Measurements from ENCODE around the gene NINJ2.
"Not testable (repeated sequence)": the region's sequence is repeated elsewhere in the genome, so short reads cannot be mapped to it uniquely, and the experiment has no call there.

The NINJ2 gene, protein sequence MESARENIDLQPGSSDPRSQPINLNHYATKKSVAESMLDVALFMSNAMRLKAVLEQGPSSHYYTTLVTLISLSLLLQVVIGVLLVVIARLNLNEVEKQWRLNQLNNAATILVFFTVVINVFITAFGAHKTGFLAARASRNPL

DNA sequence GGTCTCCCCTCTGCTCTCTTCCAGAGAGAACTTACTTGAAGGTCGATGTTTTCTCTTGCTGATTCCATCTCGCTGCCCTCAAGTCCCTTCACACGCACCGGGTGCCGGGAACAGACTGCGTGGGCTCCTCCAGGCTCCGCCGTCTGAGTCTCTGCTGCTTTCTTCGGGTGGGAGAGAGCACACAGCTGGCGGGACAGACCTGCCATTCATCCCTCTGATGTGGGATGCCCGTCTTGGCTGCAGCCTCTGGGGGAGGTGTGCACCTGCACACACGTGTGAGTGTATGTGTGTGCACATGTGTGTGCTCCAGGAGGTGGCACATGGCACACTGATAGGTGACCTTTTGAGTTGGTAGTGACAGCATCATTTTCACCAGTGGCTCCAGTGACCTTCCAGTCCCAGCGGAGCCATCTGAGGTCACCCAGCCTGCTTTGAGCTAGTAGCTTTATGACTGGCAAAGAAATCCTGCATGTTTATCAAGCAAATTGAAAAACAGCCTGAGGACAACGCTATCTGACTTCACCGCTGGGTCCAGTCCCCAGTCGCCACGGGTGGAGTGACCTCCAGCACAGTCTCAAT, at the start of gene NINJ2:
Gene NINJ2 (minus strand): TSS at position 153 of the 579 bp plus-strand sequence. CDS start 85 bp downstream, at position 68.
- no peak for DNase-seq (ENCODE audit: low read depth, low spot score)

DNA sequence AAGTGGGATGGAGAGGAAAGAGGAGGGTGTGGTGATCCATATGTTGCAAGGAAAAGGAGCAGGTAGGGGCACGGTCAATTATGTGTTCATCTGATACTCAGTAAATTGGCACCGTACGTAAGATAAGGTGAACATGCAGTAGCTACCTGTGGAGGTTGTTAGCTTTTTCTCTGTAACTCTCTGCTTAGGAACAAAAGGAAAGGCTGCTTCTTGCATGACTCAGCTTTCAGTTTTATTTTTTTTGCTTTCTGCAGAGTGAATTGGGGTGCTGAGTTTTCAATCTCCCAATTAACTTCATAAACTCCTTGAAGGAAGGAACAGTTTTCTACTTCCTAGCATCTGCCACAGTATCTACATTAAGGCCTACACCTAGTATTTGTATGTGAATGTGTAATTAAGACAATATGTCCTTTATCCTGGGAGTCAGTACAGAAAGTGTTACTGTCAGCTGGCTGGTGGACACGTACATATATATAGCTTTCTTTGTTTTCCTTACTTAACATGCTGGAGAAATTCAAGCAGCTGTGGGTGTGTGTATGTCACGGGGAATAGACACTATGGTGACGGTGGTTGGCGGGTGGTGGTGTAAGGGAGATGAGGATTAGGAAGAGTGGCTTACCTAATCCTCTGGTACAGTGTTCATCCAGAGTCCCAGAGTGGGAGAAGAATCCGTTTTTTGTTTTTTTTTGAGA, 49.1 kb upstream of the NINJ2 start:
- no peak for DNase-seq (ENCODE audit: low read depth, low spot score)

DNA sequence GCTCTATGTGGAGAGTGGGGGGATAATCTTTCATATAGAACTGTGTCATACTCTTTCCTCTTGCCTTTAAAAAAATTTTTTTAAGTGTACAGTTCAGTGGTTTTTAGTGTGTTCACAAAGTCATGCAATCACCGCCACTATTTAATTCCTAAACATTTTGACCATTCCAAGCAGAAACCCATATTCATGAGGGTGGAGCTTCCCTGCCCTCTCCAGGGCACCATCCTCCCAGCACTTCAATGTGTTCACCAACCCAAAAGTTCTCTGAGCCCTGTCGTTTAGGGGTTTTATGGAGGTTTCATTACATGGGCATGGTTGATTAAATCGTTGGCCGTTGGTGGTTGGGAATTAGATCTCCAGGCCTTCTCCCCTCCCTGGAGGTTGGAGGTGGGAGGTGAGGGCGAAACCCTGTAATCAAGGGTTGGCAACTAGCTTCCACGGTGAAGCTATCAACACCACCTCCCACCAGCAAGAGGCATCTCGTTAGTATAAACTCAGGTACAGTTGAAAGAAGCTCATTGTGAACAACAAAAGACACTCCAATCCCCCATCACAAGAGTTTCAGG, 46.3 kb upstream of the NINJ2 start:
- no peak for DNase-seq (ENCODE audit: low read depth, low spot score)

DNA sequence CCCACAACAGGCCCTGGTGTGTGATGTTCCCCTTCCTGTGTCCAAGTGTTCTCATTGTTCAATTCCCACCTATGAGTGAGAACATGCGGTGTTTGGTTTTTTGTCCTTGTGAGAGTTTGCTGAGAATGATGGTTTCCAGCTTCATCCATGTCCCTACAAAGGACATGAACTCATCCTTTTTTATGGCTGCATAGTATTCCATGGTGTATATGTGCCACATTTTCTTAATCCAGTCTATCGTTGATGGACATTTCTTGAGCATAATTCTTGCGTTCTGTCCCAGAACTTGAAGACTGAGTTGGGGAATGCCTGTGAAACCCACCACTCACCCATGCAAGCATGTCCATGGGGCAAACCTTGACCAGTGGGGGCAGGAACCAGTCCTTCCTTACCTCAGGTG, 44.8 kb upstream of the NINJ2 start:
- DNase-seq (ENCODE audit: low read depth, low spot score) = not testable (repeated sequence)

DNA sequence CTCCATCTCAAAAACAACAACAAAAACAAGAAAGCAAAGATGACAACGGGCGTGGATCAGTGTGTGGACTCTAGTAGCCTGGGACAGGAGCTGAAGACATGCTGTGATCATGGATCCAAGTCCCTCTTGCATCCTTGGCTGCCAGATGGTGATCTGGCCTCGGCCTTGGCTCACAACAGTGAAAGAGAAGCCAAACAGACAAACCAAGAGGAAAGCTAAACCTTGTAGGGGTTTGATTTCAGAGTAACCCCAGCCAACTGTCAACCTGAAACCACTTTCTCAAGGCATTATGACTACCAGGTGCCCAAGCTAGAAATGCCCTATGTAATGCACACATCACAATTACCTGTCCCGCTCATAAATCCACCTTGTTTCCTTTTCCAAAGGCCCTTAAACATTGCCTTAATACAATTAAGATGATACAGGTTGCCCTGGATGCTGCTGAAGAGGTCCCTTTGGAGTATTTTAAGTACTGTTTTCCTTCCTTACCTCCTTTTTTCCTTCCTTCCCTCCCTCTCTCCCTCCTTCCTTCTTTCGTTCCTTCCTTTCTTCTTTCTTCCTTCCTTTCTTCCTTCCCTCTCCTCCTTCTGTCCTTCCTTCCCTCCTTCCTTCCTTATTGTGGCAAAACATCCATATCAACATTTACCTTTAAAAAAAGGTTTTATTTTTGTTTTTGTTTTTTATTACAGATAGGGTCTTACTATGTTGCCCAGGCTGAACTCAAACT, 41.4 kb upstream of the NINJ2 start:
- no peak for DNase-seq (ENCODE audit: low read depth, low spot score)

DNA sequence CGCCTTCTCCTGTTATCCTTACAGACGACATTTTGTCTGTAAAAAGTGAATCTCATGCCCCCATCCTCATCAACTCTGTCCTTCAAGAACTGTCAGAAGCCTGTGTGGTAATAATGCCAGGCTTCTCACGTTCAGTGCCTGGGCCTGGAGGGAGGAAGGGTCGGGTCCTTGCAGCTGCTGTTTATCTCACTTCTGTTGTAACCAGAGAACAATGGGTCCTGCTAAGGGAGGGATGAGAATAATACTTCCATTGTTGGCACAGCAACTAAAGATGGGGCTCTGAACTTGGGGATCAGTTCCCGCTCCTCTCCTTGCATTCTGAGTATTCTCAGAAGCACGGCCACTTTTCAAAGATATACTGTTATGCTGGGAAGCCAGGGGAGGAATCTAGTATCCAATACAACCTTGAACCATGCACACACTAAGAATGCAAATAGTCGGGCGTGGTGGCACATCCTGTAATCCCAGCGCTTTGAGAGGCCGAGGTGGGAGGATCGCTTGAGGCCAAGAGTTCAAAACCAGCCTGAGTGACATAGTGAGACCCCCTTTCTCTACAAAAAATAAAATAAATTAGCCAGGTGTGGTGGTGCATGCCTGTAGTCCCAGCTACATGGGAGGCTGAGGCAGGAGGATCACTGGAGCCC, 38.8 kb upstream of the NINJ2 start:
- no peak for DNase-seq (ENCODE audit: low read depth, low spot score)

DNA sequence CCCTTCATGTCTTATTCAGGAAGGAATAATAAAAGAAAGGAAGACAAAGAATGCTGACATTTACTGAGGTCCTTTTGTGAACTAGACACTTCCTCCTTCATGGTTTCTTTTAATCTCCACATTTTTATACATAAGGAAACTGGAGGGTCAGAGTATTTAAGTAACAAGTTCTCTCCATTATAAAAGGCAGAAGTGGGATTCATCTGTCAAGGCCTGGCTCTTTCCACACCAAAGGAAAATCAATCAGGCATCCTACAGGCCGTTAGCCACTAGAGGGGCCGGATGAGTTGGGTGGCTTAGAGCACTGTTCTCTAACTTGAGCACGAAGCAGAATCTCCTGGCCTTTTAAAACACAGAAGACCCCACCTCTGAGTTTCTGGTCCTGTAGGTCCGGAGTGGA, 36.8 kb upstream of the NINJ2 start:
- no peak for DNase-seq (ENCODE audit: low read depth, low spot score)

DNA sequence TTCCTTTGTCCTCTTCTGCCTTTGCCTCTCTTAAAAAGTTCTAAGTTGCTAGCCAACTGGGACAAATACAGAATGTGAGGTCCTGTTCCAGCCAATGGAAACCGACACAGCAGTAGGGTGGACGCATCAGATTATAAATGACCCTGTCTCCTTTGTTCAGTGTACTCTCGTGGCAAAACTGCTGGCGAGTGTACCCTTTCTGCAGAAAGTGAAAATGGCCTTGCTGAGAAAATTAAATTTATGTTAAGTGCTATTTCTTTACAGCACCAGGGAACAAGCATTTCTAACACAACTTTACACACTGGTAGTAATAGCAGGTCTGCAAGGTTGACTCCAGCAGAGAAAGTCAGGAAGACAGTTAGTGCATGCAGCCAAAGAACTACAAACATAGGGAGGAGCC, 35.0 kb upstream of the NINJ2 start:
- not testable (repeated sequence) for DNase-seq (ENCODE audit: low read depth, low spot score)

DNA sequence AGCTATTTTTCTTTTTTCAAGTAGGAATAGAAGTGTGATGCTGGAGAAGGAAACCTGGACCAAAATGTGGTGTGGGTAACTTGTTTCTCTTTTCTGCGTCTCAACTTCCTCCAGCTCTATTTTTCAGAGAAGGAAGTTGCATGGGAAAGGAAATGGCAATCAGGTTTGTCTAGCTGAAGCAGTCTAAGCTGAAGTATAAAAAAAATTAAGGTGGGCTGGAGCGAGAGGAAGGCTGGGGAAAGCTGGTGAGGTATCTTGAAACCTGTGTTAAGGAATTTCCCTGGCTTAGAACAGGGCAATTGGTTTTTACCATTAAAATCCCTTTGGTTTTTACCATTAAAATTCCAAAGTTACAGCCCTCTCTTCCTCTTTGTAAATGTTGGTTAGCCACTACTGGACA, 34.2 kb upstream of the NINJ2 start:
- no peak for DNase-seq (ENCODE audit: low read depth, low spot score)

DNA sequence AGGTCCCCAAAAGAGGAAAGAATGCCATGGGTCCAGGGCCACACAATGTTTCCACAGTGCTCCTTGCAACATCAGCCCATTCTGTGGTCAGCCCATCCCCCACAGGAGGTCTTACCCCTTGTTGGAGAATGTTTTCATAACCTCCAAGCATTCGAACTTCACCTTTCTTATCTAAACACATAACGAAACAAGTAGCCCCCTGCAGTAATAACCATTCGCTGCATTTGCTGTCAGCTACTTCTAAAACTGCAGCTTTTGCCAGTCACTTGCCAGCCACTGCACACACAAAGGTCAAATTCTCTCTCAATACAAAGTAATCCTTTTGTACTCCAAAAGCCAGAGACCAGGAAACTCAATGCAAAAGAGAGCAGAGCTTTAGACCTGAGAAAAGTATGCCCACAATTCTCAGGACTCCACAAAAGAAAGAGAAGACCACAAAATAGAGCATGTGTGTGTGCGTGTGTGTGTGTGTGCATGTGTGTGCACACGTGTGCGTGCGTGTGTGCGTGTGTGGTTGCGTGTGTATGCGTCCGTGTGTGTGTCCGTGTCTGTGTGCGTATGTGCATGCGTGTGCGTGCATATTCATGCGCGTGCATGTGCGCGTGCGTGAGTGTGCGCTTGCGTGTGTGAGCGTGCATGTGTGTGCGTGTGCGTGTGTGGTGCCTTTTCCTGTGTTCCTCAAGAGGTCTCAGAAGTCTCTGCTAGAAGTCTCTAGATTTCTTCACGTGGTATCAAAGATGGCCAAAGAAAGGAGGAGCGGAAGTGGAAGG, 31.7 kb upstream of the NINJ2 start:
- no peak for DNase-seq (ENCODE audit: low read depth, low spot score)

DNA sequence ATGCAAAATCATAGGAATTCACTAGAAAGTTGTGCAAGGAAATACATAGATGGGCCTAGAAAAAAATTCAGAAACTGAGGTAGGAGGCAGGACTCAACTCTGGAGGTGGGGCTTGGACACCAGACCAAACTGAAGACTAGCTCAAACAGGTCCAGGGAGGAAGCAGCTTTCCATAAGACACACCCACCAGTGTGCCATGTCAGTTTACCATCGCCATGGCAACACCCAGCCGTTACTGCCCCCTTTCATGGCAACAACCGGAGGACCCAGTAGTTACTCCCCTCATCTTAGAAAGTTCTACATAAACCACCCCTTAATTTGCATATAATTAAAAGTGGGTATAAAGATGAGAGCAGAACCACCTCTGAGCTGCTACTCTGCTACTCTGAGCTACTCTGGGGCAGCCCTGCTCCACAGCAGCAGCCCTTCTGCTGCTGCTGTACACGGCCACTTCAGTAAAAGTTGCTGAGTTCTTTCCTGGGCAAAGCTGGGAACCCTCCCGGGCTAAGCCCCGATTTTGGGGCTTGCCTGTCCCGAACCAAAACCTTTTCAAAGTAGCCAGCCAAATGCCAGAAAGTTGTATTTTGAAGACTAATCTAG, 30.8 kb upstream of the NINJ2 start:
- DNase-seq (ENCODE audit: low read depth, low spot score) = no peak

DNA sequence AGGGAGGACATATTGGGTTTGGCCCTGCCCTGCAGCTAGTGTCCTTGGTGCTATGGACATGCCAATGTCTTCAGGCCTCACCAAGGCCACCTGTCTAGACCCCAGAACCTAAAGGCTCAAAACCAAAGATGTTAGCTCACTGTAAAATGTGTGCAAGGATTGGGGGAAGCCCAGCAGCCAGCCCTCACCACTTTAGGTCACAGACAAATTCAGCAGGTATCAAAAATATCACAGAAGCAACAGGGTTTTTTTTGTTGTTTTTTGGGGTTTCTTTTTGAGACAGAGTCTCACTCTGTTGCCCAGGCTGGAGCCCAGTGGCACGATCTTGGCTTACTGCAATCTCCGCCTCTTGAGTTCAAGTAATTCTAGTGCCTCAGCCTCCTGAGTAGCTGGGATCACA, 29.0 kb upstream of the NINJ2 start:
- no peak for DNase-seq (ENCODE audit: low read depth, low spot score)

DNA sequence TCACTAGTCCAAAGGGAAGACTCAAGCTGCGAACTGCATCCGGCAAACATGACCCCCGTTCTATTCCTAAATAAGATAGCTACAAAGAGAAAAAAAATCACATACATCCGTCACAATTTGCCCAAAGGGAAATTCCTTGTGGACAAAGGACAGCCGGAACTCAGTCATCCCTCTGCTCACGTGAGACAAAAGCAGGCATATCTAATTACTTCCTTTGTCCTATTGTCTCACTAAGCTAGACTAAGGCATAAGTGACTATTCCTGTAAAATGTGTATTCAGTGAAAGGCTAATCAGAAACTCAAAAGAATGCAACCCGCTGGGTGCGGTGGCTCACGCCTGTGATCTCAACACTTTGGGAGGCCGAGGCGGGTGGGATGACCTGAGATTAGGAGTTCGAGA, 27.2 kb upstream of the NINJ2 start:
- DNase-seq (ENCODE audit: low read depth, low spot score) = no peak

DNA sequence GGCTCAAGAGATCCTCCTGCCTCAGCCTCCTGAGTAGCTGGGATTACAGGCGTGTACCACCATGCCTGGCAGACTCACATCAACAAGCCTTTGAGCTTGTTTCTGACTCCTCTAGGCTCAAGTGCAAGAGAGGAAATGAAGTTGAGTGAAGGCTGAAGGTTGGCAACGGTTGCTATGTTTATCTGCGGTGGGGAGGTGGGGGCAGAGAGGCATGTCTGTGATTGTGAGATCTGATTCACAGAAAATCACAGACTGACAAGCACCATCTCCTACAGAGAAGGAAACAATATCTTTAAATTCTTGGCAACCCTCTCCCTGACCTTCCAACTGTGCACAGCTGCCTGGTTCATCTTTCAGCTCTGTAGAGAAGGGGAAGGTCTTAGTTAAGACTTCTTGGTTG, 22.1 kb upstream of the NINJ2 start:
- peak; percentile 86 for DNase-seq (ENCODE audit: low read depth, low spot score)

DNA sequence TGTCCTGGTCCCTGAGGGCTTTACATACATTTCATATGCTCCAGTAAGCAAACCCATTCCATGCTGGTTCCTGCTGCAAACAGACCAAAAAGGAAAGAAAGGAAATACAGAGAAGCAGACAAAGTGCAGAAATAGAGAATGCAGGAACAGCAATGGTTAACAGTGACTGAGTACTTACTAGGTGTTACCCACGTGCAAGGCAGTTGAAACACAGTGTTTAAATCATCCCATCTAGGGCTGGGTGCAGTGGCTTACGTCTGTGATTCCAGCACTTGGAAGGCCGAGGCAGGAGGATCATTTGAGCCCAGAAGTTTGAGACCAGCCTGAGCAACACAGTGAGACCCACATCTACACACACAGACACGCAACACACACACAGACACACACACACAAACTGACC, 21.2 kb upstream of the NINJ2 start:
- no peak for DNase-seq (ENCODE audit: low read depth, low spot score)

DNA sequence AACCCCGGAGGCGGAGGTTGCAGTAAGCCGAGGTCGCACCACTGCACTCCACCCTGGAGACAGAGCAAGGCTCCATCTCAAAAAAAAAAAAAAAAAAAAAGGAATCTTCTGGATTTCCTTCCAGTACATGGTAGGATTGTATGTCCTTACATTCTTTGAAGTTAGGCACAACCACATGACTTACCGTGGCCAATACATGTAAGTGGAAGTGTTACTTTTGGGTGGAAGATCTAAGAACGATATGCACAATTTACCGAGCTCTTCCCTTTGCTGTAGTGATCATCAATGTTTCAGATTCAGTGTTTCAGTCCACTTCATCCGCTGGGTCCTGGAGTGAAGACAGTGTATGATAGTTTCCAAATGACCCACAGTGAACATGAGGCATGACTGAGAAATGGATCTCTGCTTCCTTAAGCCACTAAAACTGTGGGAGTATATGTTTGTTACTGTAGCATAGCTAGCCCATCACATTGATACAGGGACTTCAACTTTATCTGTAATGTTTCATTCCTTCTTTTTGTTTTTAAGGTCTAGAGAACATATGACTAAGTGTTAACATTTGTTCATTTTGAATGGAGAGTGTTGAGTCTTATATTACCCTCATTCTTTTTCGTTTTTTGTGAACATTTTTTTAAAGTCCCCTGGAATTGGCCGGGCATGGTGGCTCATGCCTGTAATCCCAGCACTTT, 18.5 kb upstream of the NINJ2 start:
- DNase-seq (ENCODE audit: low read depth, low spot score) = no peak

DNA sequence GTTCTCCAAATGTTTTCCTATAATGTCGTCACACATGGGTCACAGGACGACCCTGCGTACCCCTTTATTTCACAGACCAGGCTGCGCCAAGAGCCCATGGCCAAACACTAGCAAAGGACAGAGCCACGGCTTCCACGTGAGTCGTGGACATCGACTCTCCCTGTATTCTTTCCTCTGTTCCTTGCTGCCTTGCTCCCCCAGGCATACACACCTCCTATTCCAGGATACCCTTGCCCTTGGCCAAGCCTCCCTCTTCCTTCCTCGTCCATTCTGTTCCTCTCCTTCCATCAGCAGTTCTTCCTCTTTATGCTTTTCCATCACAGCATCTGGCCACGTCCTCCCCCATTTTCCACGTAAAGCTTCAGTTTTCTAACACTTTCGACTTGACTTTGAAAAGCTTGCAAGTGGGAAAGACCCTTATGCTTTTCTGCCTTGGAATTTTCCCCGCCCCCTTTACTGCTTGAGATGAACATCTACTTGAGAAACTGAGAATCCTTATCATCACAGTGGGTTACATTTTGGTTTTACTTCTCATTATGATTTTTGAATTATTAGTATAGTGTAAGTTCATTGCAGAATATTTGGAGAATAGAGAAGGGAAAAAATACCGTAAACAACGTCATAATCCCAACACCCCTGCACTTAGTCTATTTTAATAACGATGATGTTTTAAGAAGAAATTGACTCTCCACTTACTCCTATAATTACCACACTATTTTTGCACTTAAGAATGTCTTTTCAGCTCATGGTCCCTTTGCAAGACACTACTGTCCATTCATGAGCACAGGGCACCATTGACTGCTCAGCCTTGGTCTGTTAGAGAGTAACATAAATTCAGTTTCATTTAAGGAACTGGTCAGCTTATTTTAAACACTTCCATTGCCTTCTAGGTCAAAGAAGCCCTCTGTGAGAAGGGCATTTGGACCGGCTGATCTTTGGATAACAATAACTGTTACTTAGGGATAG, 15.8 kb upstream of the NINJ2 start:
- no peak for DNase-seq (ENCODE audit: low read depth, low spot score)

DNA sequence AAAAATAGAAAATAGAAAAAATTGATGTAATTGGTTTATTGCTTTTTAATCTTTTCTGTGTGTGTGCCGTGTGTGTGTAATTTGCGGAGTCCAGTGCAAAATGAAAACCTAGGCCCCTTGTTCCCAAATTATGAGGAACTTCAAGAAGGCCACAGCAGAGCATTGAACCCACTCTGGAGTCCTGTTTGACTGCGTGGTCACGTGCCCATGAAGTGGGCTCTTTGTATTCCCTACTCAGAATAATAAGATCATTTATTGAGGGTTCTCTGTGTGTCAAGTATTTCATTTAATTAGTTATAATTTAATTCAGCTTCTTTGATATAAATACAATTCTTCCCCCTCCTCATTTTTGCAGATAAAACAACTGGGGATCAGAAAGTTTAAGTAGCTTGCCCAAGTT, 12.3 kb upstream of the NINJ2 start:
- DNase-seq (ENCODE audit: low read depth, low spot score) = no peak

DNA sequence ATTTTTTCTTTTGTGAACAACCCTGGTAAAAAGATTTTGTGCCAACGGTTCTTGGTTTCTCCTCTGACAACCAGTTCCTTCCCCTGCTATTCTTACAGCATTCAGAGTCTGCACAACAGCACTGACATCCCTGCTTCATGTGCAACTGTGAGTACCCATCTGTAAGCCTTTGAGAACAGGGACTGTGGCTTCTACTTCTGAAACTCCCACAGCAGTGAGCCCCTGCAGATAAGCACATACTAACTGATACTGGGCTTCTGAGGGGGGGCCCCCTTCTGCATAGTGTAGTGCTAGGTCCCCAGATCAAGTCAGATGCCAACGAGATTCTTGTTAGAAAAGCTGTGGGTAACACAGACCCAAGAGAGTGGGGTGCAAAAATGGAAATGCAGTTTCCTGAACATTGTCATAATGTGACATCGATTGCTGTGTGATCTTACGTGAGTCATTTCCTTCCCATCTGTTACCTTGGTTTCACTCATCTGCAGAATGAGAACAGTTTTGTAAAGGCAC, 11.1 kb upstream of the NINJ2 start:
- no peak for DNase-seq (ENCODE audit: low read depth, low spot score)

Data from brain pericyte (primary cell).